ENCODE data around the gene CYP2D6.
"Not testable (repeated sequence)": the region's sequence is repeated elsewhere in the genome, so short reads cannot be mapped to it uniquely, and the experiment has no call there.

CYP2D6 gene

GRCh38 chr22:42134100-42135020 lies 3.8 kb upstream of the CYP2D6 start:
- DNase-seq (ENCODE audit: low read depth in 3 of 3), result no peak

- no peak for DNase-seq (ENCODE audit: low read depth in 3 of 3)
Measured at GRCh38 chr22:42132457-42132856, 1.8 kb upstream of the CYP2D6 start.

GRCh38 chr22:42131562-42131961 lies 952 bp upstream of the CYP2D6 start:
- no peak for DNase-seq (ENCODE audit: low read depth in 3 of 3)

DNA sequence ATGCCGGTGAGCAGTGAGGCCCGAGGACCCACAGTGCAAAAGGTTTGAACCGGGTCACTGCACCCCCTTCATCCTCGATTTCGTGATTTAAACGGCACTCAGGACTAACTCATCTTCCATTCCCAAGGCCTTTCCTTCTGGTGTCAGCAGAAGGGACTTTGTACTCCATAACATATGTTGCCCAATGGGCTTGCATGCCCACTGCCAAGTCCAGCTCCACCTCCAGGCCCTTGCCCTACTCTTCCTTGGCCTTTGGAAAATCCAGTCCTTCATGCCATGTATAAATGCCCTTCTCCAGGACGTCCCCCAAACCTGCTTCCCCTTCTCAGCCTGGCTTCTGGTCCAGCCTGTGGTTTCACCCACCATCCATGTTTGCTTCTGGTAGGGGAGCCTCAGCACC lies 428 bp downstream of the CYP2D6 start:
- not testable (repeated sequence) for DNase-seq (ENCODE audit: low read depth in 3 of 3)

DNA sequence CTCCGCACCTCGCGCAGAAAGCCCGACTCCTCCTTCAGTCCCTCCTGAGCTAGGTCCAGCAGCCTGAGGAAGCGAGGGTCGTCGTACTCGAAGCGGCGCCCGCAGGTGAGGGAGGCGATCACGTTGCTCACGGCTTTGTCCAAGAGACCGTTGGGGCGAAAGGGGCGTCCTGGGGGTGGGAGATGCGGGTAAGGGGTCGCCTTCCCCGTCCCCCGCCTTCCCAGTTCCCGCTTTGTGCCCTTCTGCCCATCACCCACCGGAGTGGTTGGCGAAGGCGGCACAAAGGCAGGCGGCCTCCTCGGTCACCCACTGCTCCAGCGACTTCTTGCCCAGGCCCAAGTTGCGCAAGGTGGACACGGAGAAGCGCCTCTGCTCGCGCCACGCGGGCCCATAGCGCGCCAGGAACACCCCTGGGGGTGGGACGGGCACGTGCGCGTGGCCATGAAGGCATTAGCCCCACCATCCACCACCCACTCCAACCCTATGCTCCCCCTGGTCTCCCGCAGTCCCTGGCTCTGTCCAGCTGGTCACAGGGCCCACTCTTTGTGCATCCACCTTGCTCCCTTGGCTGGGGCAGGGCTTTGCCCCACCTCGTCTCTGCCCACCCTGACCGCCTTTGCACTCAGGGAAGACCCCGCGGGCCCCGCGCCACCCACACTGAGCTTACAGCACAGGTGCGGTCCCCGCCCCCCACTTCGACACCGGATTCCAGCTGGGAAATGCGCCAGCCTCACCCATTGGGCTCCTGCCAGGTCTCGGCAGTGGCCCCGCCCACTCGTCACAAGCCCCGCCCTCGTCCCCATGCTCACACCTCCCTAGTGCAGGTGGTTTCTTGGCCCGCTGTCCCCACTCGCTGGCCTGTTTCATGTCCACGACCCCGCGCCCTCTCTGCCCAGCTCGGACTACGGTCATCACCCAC lies 1.6 kb downstream of the CYP2D6 start:
- not testable (repeated sequence) for DNase-seq (ENCODE audit: low read depth in 3 of 3)

DNA sequence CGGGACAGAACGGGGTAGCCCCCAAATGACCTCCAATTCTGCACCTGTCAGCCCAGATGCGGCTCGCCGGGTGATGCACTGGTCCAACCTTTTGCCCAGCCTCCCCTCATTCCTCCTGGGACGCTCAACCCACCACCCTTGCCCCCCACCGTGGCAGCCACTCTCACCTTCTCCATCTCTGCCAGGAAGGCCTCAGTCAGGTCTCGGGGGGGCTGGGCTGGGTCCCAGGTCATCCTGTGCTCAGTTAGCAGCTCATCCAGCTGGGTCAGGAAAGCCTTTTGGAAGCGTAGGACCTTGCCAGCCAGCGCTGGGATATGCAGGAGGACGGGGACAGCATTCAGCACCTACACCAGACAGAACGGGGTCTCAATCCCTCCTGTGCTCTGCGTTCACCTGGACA lies 2.6 kb downstream of the CYP2D6 start:
- DNase-seq (ENCODE audit: low read depth in 3 of 3), result not testable (repeated sequence)

DNA sequence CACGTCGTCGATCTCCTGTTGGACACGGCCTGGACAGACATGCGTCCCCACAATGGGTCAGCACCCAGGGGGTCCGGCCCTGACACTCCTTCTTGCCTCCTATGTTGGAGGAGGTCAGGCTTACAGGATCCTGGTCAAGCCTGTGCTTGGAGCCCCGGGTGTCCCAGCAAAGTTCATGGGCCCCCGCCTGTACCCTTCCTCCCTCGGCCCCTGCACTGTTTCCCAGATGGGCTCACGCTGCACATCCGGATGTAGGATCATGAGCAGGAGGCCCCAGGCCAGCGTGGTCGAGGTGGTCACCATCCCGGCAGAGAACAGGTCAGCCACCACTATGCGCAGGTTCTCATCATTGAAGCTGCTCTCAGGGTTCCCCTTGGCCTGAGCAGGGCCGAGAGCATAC lies 3.0 kb downstream of the CYP2D6 start:
- DNase-seq (ENCODE audit: low read depth in 3 of 3), result no peak

DNA sequence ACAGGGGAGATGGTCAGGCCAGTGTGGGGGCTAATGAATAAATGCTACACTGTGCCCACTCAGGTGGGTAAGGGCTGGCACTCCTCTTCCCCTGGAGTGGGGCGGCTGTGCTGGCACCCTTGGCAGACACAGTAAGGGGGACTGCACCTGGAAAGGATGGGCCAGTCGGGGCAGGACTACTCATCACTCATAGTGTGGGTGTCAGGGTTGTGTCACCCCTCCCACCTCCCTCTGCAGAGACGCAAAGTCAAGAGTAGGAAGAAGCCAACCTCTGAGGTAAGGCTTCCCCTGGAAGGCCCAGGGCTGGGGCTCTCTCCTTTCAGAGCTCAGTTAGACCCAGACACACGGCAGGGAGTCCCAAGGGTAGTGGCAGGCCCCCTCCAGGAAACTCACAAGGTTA lies 7.1 kb downstream of the CYP2D6 start:
- DNase-seq (ENCODE audit: low read depth in 3 of 3), result not testable (repeated sequence)

DNA sequence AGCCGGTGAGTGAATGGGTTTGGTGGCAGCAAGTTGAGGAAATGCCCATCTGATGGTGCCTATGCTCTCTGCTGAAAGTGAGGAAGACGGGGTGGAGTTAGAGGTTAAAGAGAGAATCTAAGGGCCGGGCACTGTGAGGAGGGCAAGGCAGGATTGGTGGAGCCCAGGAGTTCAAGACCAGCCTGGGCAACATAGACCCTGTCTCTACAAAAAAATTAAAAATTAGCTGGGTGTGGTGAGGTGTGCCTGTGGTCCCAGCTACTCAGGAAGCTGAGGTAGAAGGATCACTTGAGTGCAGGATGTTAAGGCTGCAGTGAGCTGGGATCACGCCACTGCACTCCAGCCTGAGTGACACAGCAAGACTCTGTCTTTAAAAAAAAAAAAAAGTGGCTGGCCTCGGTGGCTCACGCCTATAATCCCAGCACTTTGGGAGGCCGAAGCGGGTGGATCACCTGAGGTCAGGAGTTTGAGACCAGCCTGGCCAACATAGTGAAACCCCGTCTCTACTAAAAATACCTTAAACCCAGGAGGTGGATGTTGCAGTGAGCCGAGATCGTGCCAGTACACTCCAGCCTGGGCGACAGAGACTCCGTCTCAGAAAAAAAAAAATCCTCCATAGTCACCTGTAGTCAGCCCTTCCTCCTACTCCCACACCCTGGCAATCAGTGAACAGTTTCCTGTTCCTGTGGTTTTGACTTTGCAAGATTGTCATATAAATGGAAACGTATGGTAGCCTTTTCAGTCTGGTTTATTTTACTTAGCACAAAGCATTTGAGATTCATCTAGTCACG lies 10.2 kb downstream of the CYP2D6 start:
- DNase-seq (ENCODE audit: low read depth in 3 of 3), result peak in 2 of 3 experiments; percentile 18 to 29

GRCh38 chr22:42116848-42117424 lies 13.7 kb downstream of the CYP2D6 start:
- no peak for DNase-seq (ENCODE audit: low read depth in 3 of 3)

- DNase-seq (ENCODE audit: low read depth in 3 of 3), result not testable (repeated sequence)
Measured at GRCh38 chr22:42115420-42115830, 15.2 kb downstream of the CYP2D6 start.

- DNase-seq (ENCODE audit: low read depth in 3 of 3), result no peak
Measured at GRCh38 chr22:42114721-42115120, 15.9 kb downstream of the CYP2D6 start.

GRCh38 chr22:42112793-42113192 lies 17.8 kb downstream of the CYP2D6 start:
- DNase-seq (ENCODE audit: low read depth in 3 of 3), result not testable (repeated sequence)

DNA sequence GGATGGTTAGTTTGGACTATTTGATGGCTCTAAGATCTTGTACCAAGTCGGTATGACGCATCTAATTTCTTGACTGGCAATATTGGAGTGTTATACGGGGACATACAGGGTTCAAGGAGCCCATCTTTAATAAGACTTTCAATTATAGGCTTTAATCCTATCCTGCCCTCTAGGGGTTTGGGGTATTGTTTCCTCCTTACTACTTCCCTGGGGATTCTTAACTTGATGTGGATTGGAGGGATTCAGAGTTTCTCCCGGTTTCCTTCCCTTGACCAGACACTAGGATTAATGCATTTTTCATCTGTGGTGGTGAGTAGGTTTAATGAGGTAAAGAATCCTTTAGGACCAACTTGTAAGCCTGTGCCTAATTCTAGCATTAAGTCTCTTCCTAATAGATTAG lies 18.8 kb downstream of the CYP2D6 start:
- no peak for DNase-seq (ENCODE audit: low read depth in 3 of 3)

- DNase-seq (ENCODE audit: low read depth in 3 of 3), result no peak
Measured at GRCh38 chr22:42108848-42109247, 21.8 kb downstream of the CYP2D6 start.

DNA sequence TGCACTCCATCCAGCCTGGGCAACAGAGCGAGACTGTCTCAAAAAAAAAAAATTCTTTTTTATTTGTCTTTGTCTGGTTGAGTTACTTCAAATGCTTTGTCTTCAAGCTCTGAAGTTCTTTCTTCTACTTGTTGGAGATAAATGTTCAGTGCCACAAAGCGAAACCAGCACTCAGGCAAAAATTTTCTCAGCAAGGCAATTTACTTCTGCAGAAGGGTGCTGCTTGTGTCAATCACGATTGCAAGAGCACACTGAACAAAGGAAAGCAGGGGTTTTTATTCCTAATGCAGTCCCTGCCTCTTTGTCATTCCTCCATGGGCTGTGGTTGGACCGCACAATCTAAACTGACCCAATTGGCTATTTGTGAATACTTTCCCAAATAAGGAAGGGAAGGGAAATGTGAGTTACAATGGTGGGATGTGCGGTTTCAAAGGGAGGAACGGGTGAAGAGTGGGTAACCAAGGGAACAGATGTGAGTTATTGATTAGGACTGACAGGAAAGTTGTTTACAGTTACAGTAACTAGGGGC lies 26.2 kb downstream of the CYP2D6 start:
- DNase-seq (ENCODE audit: low read depth in 3 of 3), result not testable (repeated sequence)

DNA sequence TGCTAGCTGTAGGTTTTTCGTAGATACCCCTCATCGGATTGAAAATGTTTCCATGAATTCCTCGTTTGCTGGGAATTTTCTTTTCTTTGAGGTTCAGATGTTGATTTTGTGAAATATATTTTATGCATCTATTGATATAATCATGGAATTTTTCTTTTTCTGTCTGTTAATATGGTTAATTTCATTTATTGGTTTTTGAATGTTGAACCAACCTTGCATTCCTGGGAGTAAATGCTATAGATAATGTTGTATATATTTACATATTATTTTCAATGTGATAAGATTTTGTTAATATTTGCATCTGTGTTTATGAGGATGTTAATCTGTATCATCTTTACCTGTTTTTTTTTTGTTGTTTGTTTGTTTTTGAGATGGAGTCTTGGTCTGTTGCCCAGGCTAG lies 29.4 kb downstream of the CYP2D6 start:
- DNase-seq (ENCODE audit: low read depth in 3 of 3), result no peak

DNA sequence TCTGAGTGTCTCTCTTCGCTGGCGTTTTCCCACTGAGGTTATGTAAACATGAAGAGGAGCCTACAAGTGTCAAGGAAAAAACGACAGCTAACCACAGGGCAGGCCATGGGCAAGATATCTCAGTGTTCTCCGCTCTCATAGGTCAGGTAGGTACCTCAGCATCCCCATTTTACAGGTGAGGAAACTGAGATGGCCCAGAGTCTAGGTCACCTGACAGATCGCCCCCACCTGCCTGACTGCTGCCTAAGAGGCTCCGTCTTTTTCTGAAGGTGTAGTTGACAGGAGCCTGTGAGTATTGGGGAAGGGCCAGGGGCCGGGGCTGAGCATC lies 39.2 kb downstream of the CYP2D6 start:
- DNase-seq (ENCODE audit: low read depth in 3 of 3), result no peak

DNA sequence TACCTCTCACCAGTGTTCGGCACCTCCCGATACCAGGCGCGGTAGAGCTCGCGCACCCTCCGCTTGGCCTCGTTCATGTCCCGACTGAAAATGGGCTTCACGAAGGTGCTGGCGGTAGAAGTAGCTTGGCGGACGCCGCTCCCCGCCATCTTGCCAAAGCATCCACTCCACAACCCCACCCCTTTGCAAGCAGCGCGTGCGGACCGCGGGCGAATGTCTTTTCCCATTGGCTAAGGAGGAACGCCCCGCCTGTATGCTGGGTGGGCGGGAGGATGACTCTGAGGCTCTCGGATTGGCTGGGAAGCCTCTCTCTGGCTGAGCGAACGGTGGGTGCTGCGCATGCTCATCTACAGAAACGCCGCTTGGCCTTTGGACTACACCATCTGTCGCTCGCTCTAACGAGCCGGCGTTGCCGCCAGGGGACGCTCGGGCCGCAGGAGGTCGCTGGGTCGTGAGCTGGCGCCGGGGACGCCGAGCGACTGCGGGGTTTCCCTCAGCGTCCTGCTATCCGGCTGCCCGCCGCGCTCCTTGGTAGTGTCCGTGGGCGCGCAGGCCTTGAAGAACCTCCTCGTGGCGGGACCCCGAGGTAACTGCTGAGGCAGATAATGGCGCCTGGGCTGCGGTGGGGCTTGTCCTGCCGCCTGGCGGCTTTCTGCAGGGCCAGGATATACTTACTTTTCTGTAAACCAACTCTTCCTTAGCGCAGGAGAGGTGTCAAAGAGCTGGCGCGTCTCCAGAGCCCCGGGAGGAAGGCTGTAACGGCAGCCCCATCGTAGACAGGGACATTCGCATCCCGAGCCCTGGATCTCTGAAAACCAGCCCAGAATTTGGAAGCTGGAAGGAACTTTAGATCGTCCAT lies 39.8 kb downstream of the CYP2D6 start, which contains the start of gene NDUFA6:
TSS of gene NDUFA6 (minus strand) at position 177 of the 859 bp plus-strand sequence. CDS start at position 149, 28 bp downstream.
- DNase-seq (ENCODE audit: low read depth in 3 of 3), result peak; percentile 81 to 98 (median 97)

DNA sequence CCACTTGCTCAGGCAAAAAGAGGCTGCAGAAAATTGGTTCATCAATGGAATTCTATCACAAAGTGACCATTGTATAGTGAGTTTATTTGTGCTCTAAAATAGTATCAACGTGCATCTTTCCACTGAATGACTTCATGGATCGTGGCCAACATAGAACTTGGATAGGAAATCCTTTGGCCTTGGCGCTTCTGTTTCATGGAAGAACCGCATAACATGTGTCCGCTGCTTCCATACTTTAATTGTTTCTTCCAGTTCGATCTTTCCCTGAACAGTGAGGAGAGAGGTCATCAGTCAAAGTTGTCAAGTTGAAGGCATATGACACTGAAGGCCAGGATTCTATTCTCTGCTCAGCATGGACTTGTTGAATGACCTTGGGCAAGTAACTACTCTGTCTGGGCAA lies 44.6 kb downstream of the CYP2D6 start:
- DNase-seq (ENCODE audit: low read depth in 3 of 3), result no peak

All from stimulated activated CD4-positive, alpha-beta T cell treated with anti-CD3 and anti-CD28 coated beads, TNF-alpha, amount 100 ng/mL, for 4 hours (primary cell).